H1 (cell line): ENCODE measurements around the gene PRKAB1. TPM values are rescaled to one million over a fixed set of nuclear protein-coding genes. Genes with fewer than 3 reads are reported as not detected.

Experiments
- BACH1 ChIP-seq: IDR thresholded peaks from 2 replicates; pipeline ENCODE4 v1.6.1; 2012; ENCODE audit warnings: low read length, improper control_type of control experiment
- CBX5 ChIP-seq: fragments of 300-800, 300-1000 bp; sonication (generic); IDR thresholded peaks from 2 replicates; pipeline ENCODE4 v1.7.1; 2016; ENCODE audit warnings: antibody characterized with exemption, low read length, low read depth
- EZH2 ChIP-seq: fragments of 200-600 bp; sonication (generic); IDR thresholded peaks from 2 replicates; pipeline ENCODE4 v1.7.1; 2012; ENCODE audit warnings: low read depth, mild to moderate bottlenecking, moderate library complexity, low read length, inconsistent platforms; ENCODE audit not compliant: severe bottlenecking
- JUND ChIP-seq: IDR thresholded peaks from 2 replicates; pipeline ENCODE4 v1.6.1; 2011; ENCODE audit warnings: mild to moderate bottlenecking, improper control_type of control experiment, low read length
- KDM5A ChIP-seq: fragments of 200-600 bp; IDR thresholded peaks from 2 replicates; pipeline ENCODE4 v1.7.1; 2012; ENCODE audit warnings: mild to moderate bottlenecking, low read length, inconsistent platforms, mixed read lengths
- RFX5 ChIP-seq: IDR thresholded peaks from 2 replicates; pipeline ENCODE4 v1.6.1; 2011; ENCODE audit warnings: low read depth, low read length, improper control_type of control experiment, borderline replicate concordance
- polyA plus RNA-seq, 7 experiments: library from polyadenylated mRNA; depleted of rRNA in 3 of 7; stranded (reverse) in 5 of 7; unstranded in 2 of 7; fragments of >200 nt in 5 of 7; fragments of 200-250 nt in 2 of 7; gene quantifications; 1 replicate in 5 of 7; 2 replicates in 1 of 7; 4 replicates in 1 of 7; pipeline versions ENCODE4 v1.2.1 to v1.2.3, GENCODE V29; 2011 to 2013; ENCODE audit warnings: missing spikeins in 2 of 7, mixed read lengths in 2 of 7
- total RNA-seq: library from RNA; stranded (reverse); fragmentation: NEBNext Ultra II Directional; extraction: Animal tissue kit (Norgen Biotek cat#: 25700); gene quantifications from 2 replicates; pipeline ENCODE4 v1.2.1, GENCODE V29; 2021

PRKAB1 gene
- total and polyA plus RNA-seq, 2 of the 8 experiments (the other 6 are each of a cell fraction or from before 2014, with no cell fraction given) = 24.0 to 32.1 TPM

DNA sequence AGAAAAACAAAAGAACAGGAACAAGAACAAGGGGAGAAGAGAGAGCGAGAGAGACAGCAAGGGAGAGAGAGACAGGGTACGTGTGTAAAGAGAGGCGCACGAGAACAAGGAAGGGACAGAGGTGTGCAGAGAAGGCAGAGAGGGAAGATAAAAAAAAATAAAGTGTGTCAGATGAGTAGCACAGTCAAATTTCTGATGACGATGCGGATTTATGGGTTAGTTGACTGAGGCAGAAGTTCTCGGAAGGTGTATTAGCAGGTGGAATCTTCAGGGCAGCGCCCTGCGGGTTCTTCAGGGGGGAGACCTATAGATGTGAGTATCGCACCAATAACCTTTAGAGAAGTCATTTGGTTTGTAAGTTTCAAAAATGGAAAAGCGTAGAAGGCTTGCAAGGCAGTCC is 44.8 kb downstream of the PRKAB1 start (continued):
- no peak for TF ChIP-seq BACH1
- no peak for TF ChIP-seq CBX5
- TF ChIP-seq RFX5 = no peak
- no peak for TF ChIP-seq JUND
- no peak for TF ChIP-seq EZH2
- no peak for TF ChIP-seq KDM5A
